Activated naive CD8-positive, alpha-beta T cell treated with anti-CD3 and anti-CD28 coated beads, Interleukin-2, amount 50 U/mL, for 16 hours (primary cell): ENCODE results near the gene STRAP.
"Not testable (repeated sequence)": the region's sequence is repeated elsewhere in the genome, so short reads cannot be mapped to it uniquely, and the experiment has no call there.

Experiments used
- DNase-seq: peaks from one replicate; pipeline ENCODE4 v3.0.0-alpha.2; 2020; ENCODE audit warnings: low read depth, low spot score

Gene STRAP

DNA sequence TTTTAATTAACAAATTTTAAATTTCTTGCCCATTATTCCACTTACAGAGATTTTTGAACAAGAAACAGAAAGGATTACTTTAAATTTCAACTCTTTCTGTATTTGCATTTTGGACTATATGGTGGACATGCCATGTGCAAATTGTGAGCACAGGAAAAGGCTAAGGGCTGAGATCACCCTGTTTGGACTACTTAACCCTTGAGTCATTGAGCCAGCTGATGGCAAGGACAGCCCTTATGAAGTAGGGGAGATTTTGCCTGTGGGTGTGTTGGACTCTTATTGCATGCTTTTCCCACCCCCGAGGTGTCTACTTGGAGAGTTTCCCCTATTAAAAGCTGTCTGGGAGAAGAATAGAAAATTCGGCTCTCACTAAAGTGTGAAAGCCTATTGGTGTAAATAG is 46.2 kb downstream of the STRAP start:
- no peak for DNase-seq

DNA sequence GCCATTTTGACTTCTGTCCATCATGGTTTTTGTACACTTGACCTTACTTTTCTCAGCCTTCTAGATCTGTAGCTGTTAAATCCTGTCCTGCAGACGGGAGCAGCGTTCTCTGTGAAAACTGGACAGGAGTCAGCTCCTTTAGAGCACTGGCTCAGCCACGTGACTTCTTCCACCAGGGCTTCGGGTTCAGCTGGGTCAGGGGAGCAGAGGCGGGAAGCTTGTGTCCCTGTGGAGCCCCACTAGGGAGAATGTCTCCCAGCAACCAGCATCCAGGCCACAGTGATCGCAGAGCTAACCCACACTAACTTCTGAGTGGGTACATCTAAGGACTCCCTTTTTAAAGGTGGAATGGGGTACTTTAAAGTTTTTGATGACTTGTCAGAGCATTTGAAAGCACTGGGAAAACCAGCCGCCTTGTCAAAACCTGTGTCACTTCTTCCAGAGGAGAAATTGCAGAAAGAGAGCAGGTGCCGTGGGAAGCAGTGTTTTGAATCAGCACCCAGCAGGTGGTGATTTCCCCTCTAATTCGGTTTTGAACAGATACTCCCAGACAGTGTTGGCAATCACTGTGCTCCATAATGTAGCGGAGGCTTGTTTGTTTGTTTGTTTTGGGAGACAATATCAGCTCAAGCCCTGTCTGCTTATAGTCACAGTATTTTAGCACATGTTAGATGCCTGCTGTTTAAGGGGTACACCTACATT is 46.8 kb downstream of the STRAP start:
- no peak for DNase-seq

DNA sequence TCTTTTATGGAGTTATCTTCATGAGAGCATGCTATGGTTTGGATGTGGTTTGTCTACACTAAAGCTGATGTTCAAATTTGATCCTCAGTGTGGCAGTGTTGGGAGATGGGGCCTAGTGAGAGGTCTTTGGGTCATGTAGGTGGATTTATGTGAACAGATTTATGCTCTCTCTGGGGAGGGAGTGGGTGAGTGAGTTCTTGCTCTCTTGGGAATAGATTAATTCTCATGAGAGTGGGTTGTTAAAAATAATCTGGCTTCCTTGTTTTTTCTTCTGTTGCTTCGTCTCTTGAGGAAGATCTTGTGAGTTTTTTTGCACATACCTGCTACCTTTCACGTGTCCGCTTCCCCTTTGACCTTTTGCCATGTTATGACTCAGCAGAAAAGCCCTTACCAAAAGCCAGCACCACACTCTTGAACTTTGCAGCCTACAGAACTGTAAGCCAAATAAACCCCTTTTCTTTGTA is 49.4 kb downstream of the STRAP start:
- DNase-seq = no peak

DNA sequence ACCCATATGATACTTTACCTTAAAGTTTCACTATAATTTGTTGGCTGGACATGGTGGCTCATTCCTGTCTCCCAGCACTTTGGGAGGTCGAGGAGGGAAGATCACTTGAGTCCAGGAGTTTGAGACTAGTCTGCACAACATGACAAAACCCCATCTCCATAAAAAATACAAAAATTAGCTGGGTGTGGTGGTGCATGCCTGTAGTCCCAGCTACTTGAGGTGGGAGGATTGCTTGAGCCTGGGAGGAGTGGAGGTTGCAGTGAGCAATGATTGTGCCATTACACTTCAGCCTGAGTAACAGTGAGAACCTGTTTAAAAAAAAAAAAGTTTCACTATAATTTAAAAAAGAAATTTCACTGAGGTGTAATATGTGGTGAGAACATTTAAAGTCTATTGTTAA is 50.1 kb downstream of the STRAP start:
- no peak for DNase-seq

DNA sequence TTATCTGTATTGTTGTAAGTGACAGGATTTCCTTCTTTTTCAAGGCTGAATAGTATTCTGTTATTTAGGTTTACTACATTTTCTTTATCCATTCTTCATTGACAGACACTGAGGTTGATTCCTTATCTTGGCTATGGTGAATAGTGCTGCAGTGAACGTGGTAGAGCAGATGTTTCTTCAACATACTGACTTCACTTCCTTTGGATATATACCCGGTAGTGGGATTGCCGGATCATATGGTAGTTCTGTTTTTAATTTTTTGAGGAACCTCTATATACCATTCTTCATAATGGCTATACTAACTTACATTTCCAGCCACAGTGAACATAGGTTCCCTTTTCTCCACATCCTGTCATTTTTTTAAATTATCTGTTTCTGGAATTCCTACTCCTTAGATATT is 50.8 kb downstream of the STRAP start:
- no peak for DNase-seq

DNA sequence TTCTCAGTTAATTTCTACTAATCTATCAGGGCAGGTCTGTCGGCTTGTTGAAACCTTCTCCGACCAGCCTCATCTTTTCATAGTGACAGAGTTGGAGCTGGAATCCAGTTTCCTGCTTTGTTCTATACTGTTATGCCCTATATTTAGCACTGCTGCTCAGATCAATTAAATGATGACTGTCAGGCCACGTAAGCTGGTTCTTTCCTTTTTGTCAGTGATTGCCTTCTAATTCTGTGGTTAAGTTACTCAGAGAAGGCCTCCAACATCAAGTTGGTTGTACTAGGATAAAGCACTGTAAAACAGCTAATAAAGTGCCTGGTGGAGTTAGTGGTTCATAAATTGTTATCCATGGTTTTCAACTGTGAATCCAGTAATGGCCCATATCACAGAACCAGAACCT is 51.6 kb downstream of the STRAP start:
- DNase-seq = no peak

DNA sequence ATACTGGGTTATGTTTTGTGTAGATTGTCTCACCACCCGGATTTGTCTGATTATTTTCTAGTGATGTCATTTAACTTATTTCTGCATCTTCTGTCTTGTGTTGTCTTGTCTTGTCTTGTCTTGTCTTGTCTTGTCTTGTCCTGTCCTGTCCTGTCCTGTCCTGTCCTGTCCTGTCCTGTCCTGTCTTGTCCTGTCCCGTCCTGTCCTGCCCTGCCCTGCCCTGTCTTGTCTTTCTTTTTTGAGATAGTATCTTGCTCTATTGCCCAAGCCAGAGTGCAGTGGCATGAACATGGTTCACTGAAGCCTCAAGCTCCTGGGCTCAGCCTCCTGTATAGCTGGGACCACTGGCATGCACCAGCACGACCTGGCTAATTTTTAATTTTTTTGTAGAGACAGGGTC is 54.6 kb downstream of the STRAP start:
- no peak for DNase-seq

DNA sequence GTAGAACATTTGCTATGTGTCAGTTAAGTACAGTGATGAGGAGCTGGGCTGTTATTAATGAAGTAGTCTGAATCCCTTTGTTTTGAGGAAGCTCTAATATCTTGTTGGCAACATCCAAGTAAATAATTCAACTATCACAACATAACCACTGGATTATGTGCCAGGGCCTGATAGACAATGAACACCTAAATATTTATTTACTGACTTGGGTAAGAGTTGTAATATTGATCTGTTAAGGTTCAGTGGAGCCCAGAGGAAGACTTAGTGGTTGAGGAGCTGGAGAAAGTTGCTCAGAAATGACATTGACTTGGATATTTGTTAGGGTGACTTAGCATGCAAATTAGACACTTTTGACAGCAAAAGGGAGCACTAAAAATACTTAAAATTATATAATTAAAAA is 55.7 kb downstream of the STRAP start:
- DNase-seq = no peak

DNA sequence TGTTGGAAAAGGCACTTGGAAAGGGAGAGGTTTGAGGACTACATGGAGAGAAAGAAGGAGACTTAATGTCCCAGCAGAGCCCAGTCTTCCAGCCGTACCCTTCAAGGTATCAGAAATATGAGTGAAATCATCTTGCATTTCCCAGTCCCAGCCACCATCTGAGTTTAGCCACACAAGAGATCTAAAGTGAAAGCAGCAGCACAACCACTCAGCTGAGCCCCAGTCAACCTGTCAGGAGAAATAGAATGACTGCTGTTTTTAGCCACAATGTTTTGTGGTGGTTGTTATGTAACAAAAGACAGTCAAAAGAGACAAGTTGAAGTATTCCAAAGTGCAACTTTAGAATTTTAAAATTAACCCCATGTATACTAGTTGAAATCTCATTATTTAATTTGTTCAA is 56.9 kb downstream of the STRAP start:
- no peak for DNase-seq

DNA sequence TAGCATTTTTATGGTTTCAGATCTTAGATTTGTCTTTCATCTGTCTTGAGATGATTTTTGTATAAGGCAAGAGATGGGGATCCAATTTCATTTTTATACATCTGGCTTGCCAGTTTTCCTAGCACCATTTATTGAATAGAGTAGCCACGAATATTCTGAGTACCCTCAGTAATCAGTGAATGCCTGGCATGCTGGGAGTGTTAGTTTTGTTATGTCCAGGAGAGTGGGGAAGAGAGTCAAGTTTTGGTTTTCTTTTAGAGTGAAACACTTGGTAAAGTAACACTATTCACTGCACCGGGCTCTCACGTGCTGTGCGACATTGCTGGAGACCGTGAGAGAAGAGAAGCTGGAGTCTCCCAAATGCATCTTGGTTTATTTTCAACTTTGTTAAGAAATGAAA is 60.3 kb downstream of the STRAP start:
- DNase-seq = no peak

DNA sequence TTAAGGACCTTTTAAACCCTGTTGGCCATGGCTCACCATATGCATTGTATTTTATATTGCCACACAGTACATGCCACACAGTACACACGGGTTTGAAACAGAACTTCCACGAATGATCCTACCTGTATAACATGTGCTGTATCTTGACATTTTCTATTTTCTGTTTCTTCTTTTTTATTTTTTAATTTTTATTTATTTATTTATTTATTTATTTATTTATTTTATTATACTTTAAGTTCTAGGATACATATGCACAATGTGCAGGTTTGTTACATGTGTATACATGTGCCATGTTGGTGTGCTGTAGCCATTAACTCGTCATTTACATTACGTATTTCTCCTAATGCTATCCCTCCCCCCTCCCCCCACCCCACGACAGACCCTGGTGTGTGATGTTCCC is 61.3 kb downstream of the STRAP start:
- not testable (repeated sequence) for DNase-seq

DNA sequence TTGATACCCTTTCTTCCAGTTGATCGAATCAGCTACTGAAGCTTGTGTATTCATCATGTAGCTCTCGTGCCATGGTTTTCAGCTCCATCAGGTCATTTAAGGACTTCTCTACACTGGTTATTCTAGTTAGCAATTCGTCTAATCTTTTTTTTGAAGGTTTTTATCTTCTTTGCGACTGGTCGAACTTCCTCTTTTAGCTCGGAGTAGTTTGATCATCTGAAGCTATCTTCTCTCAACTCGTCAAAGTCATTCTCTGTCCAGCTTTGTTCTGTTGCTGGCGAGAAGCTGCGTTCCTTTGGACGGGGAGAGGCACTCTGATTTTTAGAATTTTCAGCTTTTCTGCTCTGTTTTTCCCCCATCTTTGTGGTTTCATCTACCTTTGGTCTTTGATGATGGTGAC is 66.3 kb downstream of the STRAP start:
- DNase-seq = not testable (repeated sequence)
